ENCODE measurements around the gene IRF2. TPM values are rescaled to one million over a fixed set of nuclear protein-coding genes. Genes with fewer than 3 reads are reported as not detected.
A peak's percentile ranks its signal among the peaks of the same experiment; 100 is the strongest.
"Not testable (repeated sequence)": the region's sequence is repeated elsewhere in the genome, so short reads cannot be mapped to it uniquely, and the experiment has no call there.

IRF2 gene
- total and polyA plus RNA-seq, 2 experiments from 2014 or later: 4.0 to 12.0 TPM

DNA sequence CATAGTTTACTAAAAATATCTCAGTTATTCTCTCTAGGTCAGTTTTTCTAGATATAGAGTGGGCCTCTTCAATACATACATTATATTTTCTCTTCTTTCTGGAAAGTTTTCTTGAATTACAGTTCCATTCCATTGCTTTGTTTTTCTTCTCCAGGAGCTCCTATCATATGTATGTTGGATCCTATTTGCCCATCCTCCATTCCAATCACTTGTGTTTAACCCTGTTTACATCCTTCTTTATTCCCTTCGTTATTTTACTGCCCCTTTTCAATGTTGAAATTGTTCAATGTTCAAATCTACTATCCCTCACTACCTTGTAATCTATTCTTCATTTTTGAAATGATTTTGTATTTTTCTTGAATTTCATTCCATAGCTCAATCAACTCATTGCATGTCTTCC, 97.4 kb downstream of the IRF2 start:
- no peak for DNase-seq (ENCODE audit: low read depth in 1 of 2, low spot score in 1 of 2)
- Histone ChIP-seq H3K27me3 (no peaks in the 10 kb centered on the region), H3K27ac (no peak overlapping the region), H3K4me1 (ENCODE audit: low read depth) (peaks cover 4% of the 10 kb centered on the region), H3K36me3 (no peaks in the 10 kb centered on the region), H3K9me3 (ENCODE audit: low read depth) (no peaks in the 10 kb centered on the region), H3K4me3 (no peak overlapping the region)
- TF ChIP-seq, protein P1, sequence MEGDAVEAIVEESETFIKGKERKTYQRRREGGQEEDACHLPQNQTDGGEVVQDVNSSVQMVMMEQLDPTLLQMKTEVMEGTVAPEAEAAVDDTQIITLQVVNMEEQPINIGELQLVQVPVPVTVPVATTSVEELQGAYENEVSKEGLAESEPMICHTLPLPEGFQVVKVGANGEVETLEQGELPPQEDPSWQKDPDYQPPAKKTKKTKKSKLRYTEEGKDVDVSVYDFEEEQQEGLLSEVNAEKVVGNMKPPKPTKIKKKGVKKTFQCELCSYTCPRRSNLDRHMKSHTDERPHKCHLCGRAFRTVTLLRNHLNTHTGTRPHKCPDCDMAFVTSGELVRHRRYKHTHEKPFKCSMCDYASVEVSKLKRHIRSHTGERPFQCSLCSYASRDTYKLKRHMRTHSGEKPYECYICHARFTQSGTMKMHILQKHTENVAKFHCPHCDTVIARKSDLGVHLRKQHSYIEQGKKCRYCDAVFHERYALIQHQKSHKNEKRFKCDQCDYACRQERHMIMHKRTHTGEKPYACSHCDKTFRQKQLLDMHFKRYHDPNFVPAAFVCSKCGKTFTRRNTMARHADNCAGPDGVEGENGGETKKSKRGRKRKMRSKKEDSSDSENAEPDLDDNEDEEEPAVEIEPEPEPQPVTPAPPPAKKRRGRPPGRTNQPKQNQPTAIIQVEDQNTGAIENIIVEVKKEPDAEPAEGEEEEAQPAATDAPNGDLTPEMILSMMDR (IDR thresholded peaks at IDR 0.05; ENCODE audit: low read depth, low read length): no peak

DNA sequence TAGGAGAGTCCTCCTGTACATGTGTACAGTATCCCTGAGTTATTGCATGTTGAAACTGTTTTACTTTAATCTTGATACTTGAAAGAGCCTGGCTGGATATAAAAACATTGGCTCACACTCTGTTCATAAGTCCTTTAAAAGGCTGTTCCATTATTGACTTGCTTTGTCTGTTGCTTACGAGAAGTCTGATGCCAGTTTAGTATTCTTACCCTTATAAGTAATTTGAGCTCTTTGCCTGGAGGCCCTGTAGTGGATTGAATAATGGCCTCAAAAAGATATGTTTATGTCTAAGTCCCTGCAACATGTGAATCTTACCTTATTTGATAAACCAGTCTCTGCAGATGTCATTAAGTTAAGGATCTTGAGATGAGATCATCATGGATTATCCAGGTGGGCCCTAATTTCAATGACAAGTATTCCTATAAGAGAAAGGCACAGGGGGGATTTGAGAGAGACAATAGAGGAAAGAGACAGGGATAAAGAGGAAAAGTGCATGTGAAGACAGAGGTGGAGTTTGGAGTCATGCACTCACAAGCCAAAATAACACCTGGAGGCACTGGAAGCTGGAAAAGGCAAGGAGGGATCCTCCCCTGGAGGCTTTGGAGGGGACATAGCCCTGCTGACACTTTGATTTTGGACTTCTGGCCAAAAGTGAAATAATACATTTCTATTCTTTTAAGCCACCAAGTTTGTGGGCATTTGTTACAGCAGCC, 98.1 kb downstream of the IRF2 start:
- H3K4me3 ChIP-seq: no peak overlapping the region
- no peaks in the 10 kb centered on the region for H3K36me3 ChIP-seq
- TF ChIP-seq, protein P1 (IDR thresholded peaks at IDR 0.05; ENCODE audit: low read depth, low read length): no peak
- H3K4me1 ChIP-seq (ENCODE audit: low read depth): no peaks in the 10 kb centered on the region
- no peaks in the 10 kb centered on the region for H3K9me3 ChIP-seq (ENCODE audit: low read depth)
- DNase-seq (ENCODE audit: low read depth in 1 of 2, low spot score in 1 of 2): no peak
- no peak overlapping the region for H3K27ac ChIP-seq
- H3K27me3 ChIP-seq: no peaks in the 10 kb centered on the region

DNA sequence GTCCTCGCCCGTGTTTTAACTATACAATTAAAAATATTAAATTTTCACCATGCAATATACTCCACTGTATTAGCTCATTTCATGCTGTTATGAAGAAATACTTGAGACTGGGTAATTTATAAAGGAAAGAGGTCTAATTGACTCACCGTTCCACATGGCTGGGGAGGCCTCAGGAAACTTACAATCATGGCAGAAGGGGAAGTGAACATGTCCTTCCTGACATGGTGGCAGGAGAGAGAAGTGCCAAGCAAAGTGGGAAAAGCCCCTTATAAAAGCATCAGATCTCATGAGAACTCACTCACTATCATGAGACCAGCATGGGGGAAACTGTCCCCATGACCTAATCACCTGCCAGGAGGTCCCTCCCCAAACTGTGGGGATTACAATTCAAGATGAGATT, 98.7 kb downstream of the IRF2 start:
- not testable (repeated sequence) for H3K9me3 ChIP-seq (ENCODE audit: low read depth); H3K4me1 ChIP-seq (ENCODE audit: low read depth); H3K27me3 ChIP-seq; DNase-seq (ENCODE audit: low read depth in 1 of 2, low spot score in 1 of 2); H3K36me3 ChIP-seq; H3K27ac ChIP-seq; H3K4me3 ChIP-seq

- no peak for DNase-seq (ENCODE audit: low read depth in 1 of 2, low spot score in 1 of 2)
- Histone ChIP-seq H3K27me3 (no peaks in the 10 kb centered on the region), H3K9me3 (ENCODE audit: low read depth) (no peaks in the 10 kb centered on the region), H3K4me3 (no peak overlapping the region), H3K27ac (no peak overlapping the region), H3K36me3 (no peaks in the 10 kb centered on the region), H3K4me1 (ENCODE audit: low read depth) (no peaks in the 10 kb centered on the region)
- TF ChIP-seq, protein P1 (IDR thresholded peaks at IDR 0.05; ENCODE audit: low read depth, low read length): no peak
Observed at GRCh38 chr4:184375027-184375426, 99.3 kb downstream of the IRF2 start.

DNA sequence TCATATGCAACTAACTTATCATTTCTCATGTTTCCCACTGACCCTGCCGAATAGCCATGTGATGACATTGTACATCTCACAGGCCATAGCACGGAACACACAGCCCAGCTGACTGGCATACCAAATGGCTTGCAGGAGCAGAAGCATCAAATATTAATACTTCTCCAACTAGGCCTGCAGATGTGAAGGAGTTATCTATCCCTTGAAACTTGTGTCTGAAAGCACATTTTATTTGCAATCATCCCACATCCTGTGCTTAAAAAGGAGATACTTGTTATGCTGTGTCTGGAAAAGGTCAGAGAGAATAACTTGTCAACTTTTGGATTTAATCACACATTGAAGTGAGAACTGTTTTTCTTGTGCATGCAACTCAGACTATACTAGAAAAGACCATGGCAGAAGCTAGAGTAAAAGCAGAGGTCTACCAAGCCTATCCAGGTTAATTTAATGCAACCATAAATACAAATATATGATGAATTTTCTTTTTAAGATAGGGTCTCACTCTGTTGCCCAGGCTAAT, 100.4 kb downstream of the IRF2 start:
- Histone ChIP-seq H3K27ac (no peak overlapping the region), H3K4me1 (ENCODE audit: low read depth) (no peaks in the 10 kb centered on the region), H3K27me3 (no peaks in the 10 kb centered on the region), H3K4me3 (no peak overlapping the region), H3K9me3 (ENCODE audit: low read depth) (no peaks in the 10 kb centered on the region), H3K36me3 (no peaks in the 10 kb centered on the region)
- TF ChIP-seq, protein P1 (IDR thresholded peaks at IDR 0.05; ENCODE audit: low read depth, low read length): no peak
- DNase-seq (ENCODE audit: low read depth in 1 of 2, low spot score in 1 of 2): peak in 1 of 2 donors; percentile 29

GRCh38 chr4:184371390-184371787, 103.0 kb downstream of the IRF2 start:
- H3K36me3 ChIP-seq: no peaks in the 10 kb centered on the region
- H3K27ac ChIP-seq: no peak overlapping the region
- H3K4me1 ChIP-seq (ENCODE audit: low read depth): no peaks in the 10 kb centered on the region
- H3K4me3 ChIP-seq: no peak overlapping the region
- H3K9me3 ChIP-seq (ENCODE audit: low read depth): no peaks in the 10 kb centered on the region
- no peaks in the 10 kb centered on the region for H3K27me3 ChIP-seq
- TF ChIP-seq, protein P1 (IDR thresholded peaks at IDR 0.05; ENCODE audit: low read depth, low read length): no peak
- no peak for DNase-seq (ENCODE audit: low read depth in 1 of 2, low spot score in 1 of 2)
